Activated CD4-positive, alpha-beta memory T cell treated with anti-CD3 and anti-CD28 coated beads, Interleukin-2, amount 10 ng/mL, durations not matched to agents 7 days and 5 days (primary cell): ENCODE results near the gene DEFB121. TPM values are rescaled to one million over a fixed set of nuclear protein-coding genes. Genes with fewer than 3 reads are reported as not detected.
"Not testable (repeated sequence)": the region's sequence is repeated elsewhere in the genome, so short reads cannot be mapped to it uniquely, and the experiment has no call there.

ENCODE experiments used
- CTCF ChIA-PET: fragments of 350-600 bp; sonication (Branson Sonifier 250); formaldehyde crosslinking; loops from one replicate; lab custom pipeline; 2021; ENCODE audit warnings: antibody characterized with exemption, inconsistent platforms; lab: Charles Lee
- POLR2A ChIA-PET: fragments of 350-600 bp; sonication (Branson Sonifier 250); formaldehyde crosslinking; loops from one replicate; lab custom pipeline; 2021; ENCODE audit warnings: antibody characterized with exemption; lab: Charles Lee
- DNase-seq: peaks from one replicate; pipeline ENCODE4 v3.0.0-alpha.2; 2020
- H3K27ac Mint-ChIP-seq: one replicate; pipeline ENCODE4 v1.8.0; 2021; ENCODE audit warnings: mild to moderate bottlenecking, mixed read lengths
- H3K27me3 Mint-ChIP-seq: one replicate; pipeline ENCODE4 v1.8.0; 2021; ENCODE audit warnings: mixed read lengths
- H3K36me3 Mint-ChIP-seq: one replicate; pipeline ENCODE4 v1.8.0; 2021; ENCODE audit warnings: low read depth, mixed read lengths
- H3K4me1 Mint-ChIP-seq: one replicate; pipeline ENCODE4 v1.8.0; 2021; ENCODE audit warnings: mixed read lengths
- H3K4me3 Mint-ChIP-seq: one replicate; pipeline ENCODE4 v1.8.0; 2021; ENCODE audit warnings: mild to moderate bottlenecking, mixed read lengths
- H3K9me3 Mint-ChIP-seq: one replicate; pipeline ENCODE4 v1.8.0; 2021; ENCODE audit warnings: mixed read lengths
- total RNA-seq, 2 experiments: library from RNA; stranded (reverse); gene quantifications; one replicate each; pipeline ENCODE4 v1.2.3, GENCODE V29; 2021

DEFB121 gene
- not detected for total RNA-seq

GRCh38 chr20:31406115-31406514, at the start of gene DEFB121:
Gene DEFB121, minus strand, starts transcription at chr20:31406215. Its CDS starts 63 bp downstream, at chr20:31406152.
- Mint-ChIP-seq H3K36me3 (no peaks in the 10 kb centered on the region), H3K9me3 (no peaks in the 10 kb centered on the region), H3K27me3 (no peaks in the 10 kb centered on the region), H3K27ac (no peak within 1 kb of the TSS), H3K4me1 (no peaks in the 10 kb centered on the region), H3K4me3 (no peak within 1 kb of the TSS)
- no peak for DNase-seq
- ChIA-PET POLR2A (no interaction called here), CTCF (no interaction called here)

- H3K9me3 Mint-ChIP-seq, result no peaks in the 10 kb centered on the region
- DNase-seq, result no peak
- H3K27me3 Mint-ChIP-seq, result peaks cover 7% of the 10 kb centered on the region
- no peak overlapping the region for H3K27ac Mint-ChIP-seq
- POLR2A ChIA-PET, result no interaction called here
- CTCF ChIA-PET, result interaction anchor here (1.3 kb wide), 1 partner anchor 49 kb away, joined by 9 read pairs; no protein-coding TSS in a partner anchor
- H3K36me3 Mint-ChIP-seq, result no peaks in the 10 kb centered on the region
- no peaks in the 10 kb centered on the region for H3K4me1 Mint-ChIP-seq
- no peak overlapping the region for H3K4me3 Mint-ChIP-seq
Observed at GRCh38 chr20:31454361-31454760, 48.3 kb upstream of the DEFB121 start.

- H3K4me3 Mint-ChIP-seq, result no peak overlapping the region
- no peaks in the 10 kb centered on the region for H3K9me3 Mint-ChIP-seq
- no peak overlapping the region for H3K27ac Mint-ChIP-seq
- DNase-seq, result no peak
- CTCF ChIA-PET, result no interaction called here
- H3K4me1 Mint-ChIP-seq, result no peaks in the 10 kb centered on the region
- POLR2A ChIA-PET, result no interaction called here
- H3K27me3 Mint-ChIP-seq, result peaks cover 4% of the 10 kb centered on the region
- no peaks in the 10 kb centered on the region for H3K36me3 Mint-ChIP-seq
Observed at GRCh38 chr20:31452575-31452974, 46.6 kb upstream of the DEFB121 start.

- no peaks in the 10 kb centered on the region for H3K9me3 Mint-ChIP-seq
- H3K27ac Mint-ChIP-seq, result no peak overlapping the region
- H3K36me3 Mint-ChIP-seq, result no peaks in the 10 kb centered on the region
- peaks cover 2% of the 10 kb centered on the region for H3K27me3 Mint-ChIP-seq
- H3K4me1 Mint-ChIP-seq, result no peaks in the 10 kb centered on the region
- ChIA-PET CTCF (no interaction called here), POLR2A (no interaction called here)
- no peak overlapping the region for H3K4me3 Mint-ChIP-seq
- no peak for DNase-seq
Observed at GRCh38 chr20:31449511-31450414, 43.7 kb upstream of the DEFB121 start.

GRCh38 chr20:31446084-31446819, 40.2 kb upstream of the DEFB121 start:
- H3K4me3 Mint-ChIP-seq, result no peak overlapping the region
- POLR2A ChIA-PET, result no interaction called here
- H3K27me3 Mint-ChIP-seq, result no peaks in the 10 kb centered on the region
- no peaks in the 10 kb centered on the region for H3K36me3 Mint-ChIP-seq
- no peak overlapping the region for H3K27ac Mint-ChIP-seq
- H3K9me3 Mint-ChIP-seq, result no peaks in the 10 kb centered on the region
- CTCF ChIA-PET, result no interaction called here
- DNase-seq, result no peak
- H3K4me1 Mint-ChIP-seq, result no peaks in the 10 kb centered on the region

- no peaks in the 10 kb centered on the region for H3K9me3 Mint-ChIP-seq
- DNase-seq, result no peak
- no peaks in the 10 kb centered on the region for H3K36me3 Mint-ChIP-seq
- no peak within 1 kb of the TSS for H3K4me3 Mint-ChIP-seq
- ChIA-PET POLR2A (no interaction called here), CTCF (interaction anchor here (0.6 to 1.9 kb wide), 4 partner anchors 17 to 466 kb away, joined by 3 to 9 read pairs (median 4); no protein-coding TSS in a partner anchor)
- no peak within 1 kb of the TSS for H3K27ac Mint-ChIP-seq
- no peaks in the 10 kb centered on the region for H3K4me1 Mint-ChIP-seq
- H3K27me3 Mint-ChIP-seq, result peaks cover 2% of the 10 kb centered on the region
Observed at GRCh38 chr20:31440012-31440659, 34.1 kb upstream of the DEFB121 start, which contains the start of gene DEFB123. Gene DEFB123, plus strand, starts transcription at chr20:31440632. Its CDS starts 67 bp downstream, at chr20:31440699.

- Mint-ChIP-seq H3K36me3 (no peaks in the 10 kb centered on the region), H3K4me1 (no peaks in the 10 kb centered on the region), H3K4me3 (no peak overlapping the region), H3K27me3 (peaks cover 6% of the 10 kb centered on the region), H3K9me3 (no peaks in the 10 kb centered on the region), H3K27ac (no peak overlapping the region)
- CTCF ChIA-PET, result interaction anchor here (0.7 to 1.0 kb wide), 2 partner anchors 17 to 72 kb away, joined by 4 to 6 read pairs; no protein-coding TSS in a partner anchor
- POLR2A ChIA-PET, result no interaction called here
- DNase-seq, result no peak
Observed at GRCh38 chr20:31430568-31431115, 24.6 kb upstream of the DEFB121 start.

- H3K36me3 Mint-ChIP-seq, H3K4me3 Mint-ChIP-seq, H3K27me3 Mint-ChIP-seq, H3K4me1 Mint-ChIP-seq, H3K27ac Mint-ChIP-seq, POLR2A ChIA-PET, CTCF ChIA-PET, H3K9me3 Mint-ChIP-seq, DNase-seq: not testable (repeated sequence)
Observed at GRCh38 chr20:31427576-31427975, 21.6 kb upstream of the DEFB121 start.

GRCh38 chr20:31426891-31427551, 21.0 kb upstream of the DEFB121 start:
- POLR2A ChIA-PET, H3K4me1 Mint-ChIP-seq, H3K36me3 Mint-ChIP-seq, DNase-seq, CTCF ChIA-PET, H3K9me3 Mint-ChIP-seq, H3K27ac Mint-ChIP-seq, H3K27me3 Mint-ChIP-seq, H3K4me3 Mint-ChIP-seq: not testable (repeated sequence)

GRCh38 chr20:31425797-31426196, 19.8 kb upstream of the DEFB121 start:
- DNase-seq, result no peak
- H3K27me3 Mint-ChIP-seq, result peaks cover 4% of the 10 kb centered on the region
- H3K4me3 Mint-ChIP-seq, result no peak overlapping the region
- ChIA-PET POLR2A (no interaction called here), CTCF (interaction anchor here (2.0 kb wide), 1 partner anchor 77 kb away, joined by 8 read pairs; no protein-coding TSS in a partner anchor)
- no peak overlapping the region for H3K27ac Mint-ChIP-seq
- H3K36me3 Mint-ChIP-seq, result no peaks in the 10 kb centered on the region
- no peaks in the 10 kb centered on the region for H3K4me1 Mint-ChIP-seq
- H3K9me3 Mint-ChIP-seq, result no peaks in the 10 kb centered on the region

GRCh38 chr20:31418307-31418706, 12.3 kb upstream of the DEFB121 start:
- no peak overlapping the region for H3K27ac Mint-ChIP-seq
- no peaks in the 10 kb centered on the region for H3K36me3 Mint-ChIP-seq
- H3K9me3 Mint-ChIP-seq, result no peaks in the 10 kb centered on the region
- ChIA-PET POLR2A (no interaction called here), CTCF (no interaction called here)
- peaks cover 2% of the 10 kb centered on the region for H3K27me3 Mint-ChIP-seq
- DNase-seq, result no peak
- H3K4me1 Mint-ChIP-seq, result no peaks in the 10 kb centered on the region
- no peak overlapping the region for H3K4me3 Mint-ChIP-seq

- DNase-seq, result no peak
- Mint-ChIP-seq H3K27me3 (no peaks in the 10 kb centered on the region), H3K9me3 (no peaks in the 10 kb centered on the region), H3K27ac (no peak overlapping the region), H3K4me1 (no peaks in the 10 kb centered on the region), H3K36me3 (no peaks in the 10 kb centered on the region), H3K4me3 (no peak overlapping the region)
- POLR2A ChIA-PET, result no interaction called here
- CTCF ChIA-PET, result no interaction called here
Observed at GRCh38 chr20:31415653-31416052, 9.6 kb upstream of the DEFB121 start.
